Lung (tissue), 12 donors: ENCODE measurements around the gene MAP6D1. TPM values are rescaled to one million over a fixed set of nuclear protein-coding genes. Genes with fewer than 3 reads are reported as not detected.

Source experiments
- ATAC-seq: fragments of 200-7000 bp; cut with Tn5 transposase; one replicate; pipeline ENCODE4 v1.9.1; 2020; ENCODE audit warnings: moderate number of reproducible peaks; ENCODE audit not compliant: insufficient read depth, low FRiP score
- DNase-seq, 3 donors: peaks; one replicate each; pipeline ENCODE4 v3.0.0-alpha.2; 2013 to 2017
- H3K27ac ChIP-seq, 2 donors: one replicate each; pipeline ENCODE4 v1.5.1; 2013; ENCODE audit warnings: mild to moderate bottlenecking in 2 of 2, moderate library complexity in 2 of 2, control low read depth in 1 of 2, inconsistent platforms in 1 of 2, low read depth in 1 of 2, low read length in 1 of 2
- H3K27me3 ChIP-seq, 3 donors: one replicate each; pipeline ENCODE4 v1.5.1; 2013; ENCODE audit warnings: low read length in 2 of 3; ENCODE audit not compliant: control insufficient read depth in 3 of 3, insufficient read depth in 3 of 3
- H3K36me3 ChIP-seq, 4 donors: one replicate each; pipeline ENCODE4 v1.5.1; 2013; ENCODE audit warnings: low read length in 4 of 4, mild to moderate bottlenecking in 1 of 4, moderate library complexity in 1 of 4; ENCODE audit not compliant: control insufficient read depth in 4 of 4, insufficient read depth in 4 of 4
- H3K4me1 ChIP-seq, 5 donors: one replicate each; pipeline ENCODE4 v1.5.1; 2013; ENCODE audit warnings: low read length in 5 of 5, mild to moderate bottlenecking in 2 of 5, moderate library complexity in 1 of 5; ENCODE audit not compliant: control insufficient read depth in 5 of 5, insufficient read depth in 5 of 5
- H3K4me3 ChIP-seq: one replicate; pipeline ENCODE4 v1.5.1; 2013; ENCODE audit warnings: mild to moderate bottlenecking, control low read depth, moderate library complexity
- H3K9ac ChIP-seq, 2 donors: one replicate each; pipeline ENCODE4 v1.5.1; 2013; ENCODE audit warnings: low read length in 2 of 2, control low read depth in 1 of 2; ENCODE audit not compliant: insufficient read depth in 1 of 2
- H3K9me3 ChIP-seq, 4 donors: one replicate each; pipeline ENCODE4 v1.5.1; 2013; ENCODE audit warnings: low read length in 3 of 4, mild to moderate bottlenecking in 1 of 4, moderate library complexity in 1 of 4; ENCODE audit not compliant: control insufficient read depth in 4 of 4, insufficient read depth in 3 of 4
- WGBS, 2 donors: extraction: QIAGEN DNeasy Blood & Tissue Kit; methylation state at CpG; one replicate each; pipeline ENCODE4 v1.1.7; 2013; 5-methylcytosine and 5-hydroxymethylcytosine counted together
- polyA plus RNA-seq, 2 donors: library from polyadenylated mRNA; stranded (reverse); fragments of 200-250 nt; gene quantifications; one replicate each; pipeline ENCODE4 v1.2.1, GENCODE V29; 2013
- total RNA-seq, 2 donors: library from RNA; depleted of rRNA in 1 of 2; stranded (reverse); fragments of >200 nt in 1 of 2; gene quantifications; one replicate each; pipeline ENCODE4 v1.2.1, GENCODE V29; 2014 to 2021
- TF ChIP-seq, protein P1 (sequence below): IDR thresholded peaks from 2 replicates; pipeline ENCODE4 v1.5.1; 2012; ENCODE audit warnings: mild to moderate bottlenecking; ENCODE audit errors: control extremely low read depth, extremely low read depth
- donor health status: control.
- donor health status: control.
- donor health status: Bipolar disorder and iron deficiency.
- donor health status: healthy.
- donor health status: DM: yes; HTN: yes; CAD: no.

The MAP6D1 gene
- total and polyA plus RNA-seq, 4 donors, result 0.64 to 1.9 (median 1.3) TPM

DNA sequence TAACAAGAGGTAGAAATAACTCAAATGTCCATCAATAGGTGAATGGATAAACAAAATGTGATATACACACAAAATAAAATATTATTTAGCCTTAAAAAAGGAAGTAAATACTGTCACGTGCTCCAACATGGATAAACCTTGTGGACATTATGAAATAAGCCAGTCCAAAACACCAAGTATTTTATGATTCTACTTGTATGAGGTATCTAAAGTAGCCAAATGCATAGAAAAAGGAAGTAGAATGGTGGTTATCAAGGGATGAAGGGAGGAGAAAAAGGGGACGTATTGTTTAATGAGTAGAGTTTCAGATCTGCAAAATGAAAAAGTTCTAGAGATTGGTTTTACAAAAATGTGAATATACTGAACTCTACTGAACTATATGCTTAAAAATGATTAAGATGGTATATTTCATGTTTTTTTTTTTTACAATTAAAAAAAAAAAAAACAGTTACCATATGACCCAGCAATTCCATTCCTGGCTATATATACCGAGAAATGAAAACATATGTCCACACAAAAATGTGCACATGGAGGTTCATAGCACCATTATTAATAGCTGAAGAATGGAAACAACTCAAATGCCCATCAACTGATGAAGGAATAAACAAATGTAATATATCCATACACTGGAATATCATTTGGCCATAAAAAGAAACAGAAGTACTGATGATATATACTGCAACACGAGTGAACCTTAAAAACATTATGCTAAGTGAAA, 29.1 kb upstream of the MAP6D1 start:
- H3K27ac ChIP-seq, result no peak overlapping the region
- H3K9me3 ChIP-seq, result no peaks in the 10 kb centered on the region
- ATAC-seq (no peak), DNase-seq (no peak)
- WGBS, 2 donors, result 74 to 81% methylated on average over 4 of the region's 4 CpGs
- H3K4me1 ChIP-seq, result no peaks in the 10 kb centered on the region
- no peak overlapping the region for H3K4me3 ChIP-seq
- H3K9ac ChIP-seq, result no peak overlapping the region
- no peaks in the 10 kb centered on the region for H3K27me3 ChIP-seq
- H3K36me3 ChIP-seq, result peaks cover 5 to 20% (median 13%) of the 10 kb centered on the region in 4 donors
- TF ChIP-seq, protein P1, sequence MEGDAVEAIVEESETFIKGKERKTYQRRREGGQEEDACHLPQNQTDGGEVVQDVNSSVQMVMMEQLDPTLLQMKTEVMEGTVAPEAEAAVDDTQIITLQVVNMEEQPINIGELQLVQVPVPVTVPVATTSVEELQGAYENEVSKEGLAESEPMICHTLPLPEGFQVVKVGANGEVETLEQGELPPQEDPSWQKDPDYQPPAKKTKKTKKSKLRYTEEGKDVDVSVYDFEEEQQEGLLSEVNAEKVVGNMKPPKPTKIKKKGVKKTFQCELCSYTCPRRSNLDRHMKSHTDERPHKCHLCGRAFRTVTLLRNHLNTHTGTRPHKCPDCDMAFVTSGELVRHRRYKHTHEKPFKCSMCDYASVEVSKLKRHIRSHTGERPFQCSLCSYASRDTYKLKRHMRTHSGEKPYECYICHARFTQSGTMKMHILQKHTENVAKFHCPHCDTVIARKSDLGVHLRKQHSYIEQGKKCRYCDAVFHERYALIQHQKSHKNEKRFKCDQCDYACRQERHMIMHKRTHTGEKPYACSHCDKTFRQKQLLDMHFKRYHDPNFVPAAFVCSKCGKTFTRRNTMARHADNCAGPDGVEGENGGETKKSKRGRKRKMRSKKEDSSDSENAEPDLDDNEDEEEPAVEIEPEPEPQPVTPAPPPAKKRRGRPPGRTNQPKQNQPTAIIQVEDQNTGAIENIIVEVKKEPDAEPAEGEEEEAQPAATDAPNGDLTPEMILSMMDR, result no peak

DNA sequence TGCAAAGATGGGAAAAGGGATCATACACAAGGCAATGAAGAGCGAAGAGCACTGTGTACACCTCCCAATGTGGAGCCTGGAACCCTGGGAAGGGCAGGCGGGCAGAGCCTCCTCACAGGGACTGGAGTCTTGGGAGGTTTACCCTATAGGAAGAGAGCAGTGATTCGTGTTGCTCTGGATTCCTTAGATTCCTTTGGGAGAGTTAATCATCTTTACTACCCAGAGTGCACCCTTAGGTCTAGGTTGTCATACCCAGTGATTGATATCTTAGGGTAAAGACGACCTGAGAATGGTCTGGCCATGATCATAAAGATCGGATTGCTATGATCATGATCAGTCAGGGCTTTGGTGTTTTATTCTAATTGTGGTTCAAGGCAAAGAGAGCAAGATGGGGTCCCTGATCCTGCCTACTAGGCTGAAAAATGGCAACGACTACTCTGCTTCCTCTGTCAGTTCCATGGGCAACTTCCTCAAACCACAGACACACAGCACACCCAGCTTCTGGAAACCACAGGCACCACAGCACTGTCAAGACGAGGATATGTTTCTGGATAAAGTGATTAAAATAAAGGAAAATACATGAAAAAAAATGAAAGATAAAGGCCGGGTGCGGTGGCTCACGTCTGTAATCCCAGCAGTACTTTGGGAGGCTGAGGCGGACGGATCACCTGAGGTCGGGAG, 20.4 kb upstream of the MAP6D1 start:
- Histone ChIP-seq H3K36me3 (peaks cover 22 to 49% (median 31%) of the 10 kb centered on the region in 4 donors), H3K4me1 (peaks cover 0 to 4% (median 0%) of the 10 kb centered on the region in 5 donors), H3K4me3 (no peak overlapping the region), H3K27ac (no peak overlapping the region), H3K27me3 (no peaks in the 10 kb centered on the region), H3K9ac (no peak overlapping the region), H3K9me3 (no peaks in the 10 kb centered on the region)
- ATAC-seq (no peak), DNase-seq (no peak)
- 71 to 85% methylated on average over 13 of the region's 13 CpGs for WGBS, 2 donors
- TF ChIP-seq, protein P1, result no peak

DNA sequence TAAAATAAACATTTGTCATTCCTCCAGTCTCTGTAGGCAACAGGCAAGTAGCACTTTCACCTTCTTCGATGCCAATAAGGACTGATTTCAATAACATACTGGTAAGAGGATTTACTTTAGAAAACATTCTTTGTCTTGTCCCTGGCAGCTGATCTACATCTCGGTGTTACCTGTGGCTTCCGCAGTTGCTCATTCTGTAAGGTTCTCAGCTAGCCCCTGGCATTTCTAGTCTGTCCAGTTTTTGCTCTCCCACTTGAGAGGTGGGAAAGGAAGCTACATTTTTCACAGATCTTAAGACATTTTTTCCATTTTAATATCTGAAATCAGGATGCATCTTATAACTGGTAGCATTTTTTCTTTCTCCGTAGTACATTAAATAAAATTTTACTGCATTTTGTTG, 19.7 kb upstream of the MAP6D1 start:
- peaks cover 0 to 4% (median 0%) of the 10 kb centered on the region in 5 donors for H3K4me1 ChIP-seq
- H3K27me3 ChIP-seq, result no peaks in the 10 kb centered on the region
- TF ChIP-seq, protein P1, result no peak
- H3K9ac ChIP-seq, result no peak overlapping the region
- ATAC-seq (no peak), DNase-seq (peak in 1 of 3 donors; percentile 12)
- 86 to 92% methylated on average over 4 of the region's 4 CpGs for WGBS, 2 donors
- H3K9me3 ChIP-seq, result no peaks in the 10 kb centered on the region
- H3K4me3 ChIP-seq, result no peak overlapping the region
- peaks cover 23 to 51% (median 34%) of the 10 kb centered on the region in 4 donors for H3K36me3 ChIP-seq
- no peak overlapping the region for H3K27ac ChIP-seq
